Panc1 (cell line): ENCODE measurements around the gene FHIT. TPM values are rescaled to one million over a fixed set of nuclear protein-coding genes. Genes with fewer than 3 reads are reported as not detected.

Source experiments
- ATAC-seq: fragments of 200-7000 bp; cut with Tn5 transposase; 2 replicates; pipeline ENCODE4 v1.9.1; 2020; ENCODE audit warnings: mild to moderate bottlenecking, moderate library complexity
- BruUV-seq: library from RNA; stranded (reverse); fragments of 400-500 nt; replicated peaks from 2 replicates; lab custom pipeline; 2021; lab: Mats Ljungman, UMichigan
- CTCF ChIA-PET: fragments of 300-600 bp; sonication (Branson Sonifier 250); formaldehyde crosslinking; loops from one replicate; lab custom pipeline; 2022; ENCODE audit warnings: antibody characterized with exemption; lab: Charles Lee
- POLR2A ChIA-PET: fragments of 300-600 bp; sonication (Branson Sonifier 250); formaldehyde crosslinking; loops from one replicate; lab custom pipeline; 2022; ENCODE audit warnings: antibody characterized with exemption; lab: Charles Lee
- DNase-seq: peaks from one replicate; pipeline ENCODE4 v3.0.0-alpha.2; 2010; ENCODE audit warnings: low read depth, low spot score
- H3K27ac ChIP-seq: 2 replicates; pipeline ENCODE4 v1.5.1; 2011; ENCODE audit warnings: mild to moderate bottlenecking, low read length, inconsistent platforms
- H3K27me3 ChIP-seq: fragments of 200-500 bp; sonication (Bioruptor generic); 2 replicates; pipeline ENCODE4 v1.6.0; 2014; ENCODE audit warnings: low read length, inconsistent platforms; ENCODE audit not compliant: control insufficient read depth, insufficient read depth
- H3K36me3 ChIP-seq: fragments of 200-500 bp; sonication (Bioruptor generic); 2 replicates; pipeline ENCODE4 v1.5.1; 2014; ENCODE audit warnings: inconsistent platforms, mild to moderate bottlenecking, low read length, moderate library complexity; ENCODE audit not compliant: control insufficient read depth, insufficient read depth
- H3K4me1 ChIP-seq: 2 replicates; pipeline ENCODE4 v1.5.1; 2011; ENCODE audit warnings: inconsistent platforms, mild to moderate bottlenecking, low read length, moderate library complexity; ENCODE audit not compliant: control insufficient read depth, insufficient read depth
- H3K4me3 ChIP-seq, 2 experiments: 2 replicates each; pipeline ENCODE4 v1.5.1; 2011 to 2012; ENCODE audit warnings: low read depth in 2 of 2, low read length in 2 of 2, mild to moderate bottlenecking in 2 of 2, inconsistent platforms in 1 of 2, moderate library complexity in 1 of 2
- H3K9me3 ChIP-seq: fragments of 200-500 bp; sonication (Bioruptor generic); 2 replicates; pipeline ENCODE4 v1.5.1; 2014; ENCODE audit warnings: low read depth, mild to moderate bottlenecking, inconsistent platforms, low read length, moderate library complexity; ENCODE audit not compliant: control insufficient read depth, insufficient read depth
- POLR2AphosphoS5 ChIP-seq: IDR thresholded peaks from 2 replicates; pipeline ENCODE4 v1.6.1; 2012; ENCODE audit warnings: mild to moderate bottlenecking, low read depth, low read length, moderate library complexity
- SIN3A ChIP-seq: IDR thresholded peaks from 2 replicates; pipeline ENCODE4 v1.6.1; 2012; ENCODE audit warnings: low read depth, mild to moderate bottlenecking, low read length, moderate library complexity, borderline replicate concordance; ENCODE audit not compliant: insufficient read depth
- TCF7L2 ChIP-seq: IDR thresholded peaks from 2 replicates; pipeline ENCODE4 v1.6.1; 2011; ENCODE audit warnings: mild to moderate bottlenecking, low read depth, low read length, inconsistent platforms
- in situ Hi-C: cut with HindIII; loops from 2 replicates; pipeline ENCODE4 v1.10.0; 2016; ENCODE audit warnings: low sequenced_read_pairs, low pct_unique_long_range_greater_than_20kb
- intact Hi-C: fragments of 100-400 bp; cut with micrococcal nuclease; formaldehyde crosslinking; loops from one replicate; pipeline ENCODE4 v1.10.0; 2022; ENCODE audit not compliant: unreplicated experiment
- total RNA-seq: library from RNA; stranded (reverse); gene quantifications from one replicate; pipeline ENCODE4 v1.2.1, GENCODE V29; 2021; ENCODE audit not compliant: unreplicated experiment
- TF ChIP-seq, protein P1 (sequence below), 2 experiments: IDR thresholded peaks; 2 replicates each; pipeline ENCODE4 v1.6.1; 2011 to 2012; ENCODE audit warnings: low read depth in 2 of 2, control low read depth in 1 of 2, low read length in 1 of 2, mild to moderate bottlenecking in 1 of 2, moderate library complexity in 1 of 2; ENCODE audit not compliant: insufficient read depth in 1 of 2
- TF ChIP-seq, protein P2 (sequence below): fragments of 450-650 bp; IDR thresholded peaks from 2 replicates; pipeline ENCODE4 v1.5.1; 2017; ENCODE audit warnings: mild to moderate bottlenecking

FHIT gene
- total RNA-seq, 1 experiment from 2014 or later, result 2.2 TPM

DNA sequence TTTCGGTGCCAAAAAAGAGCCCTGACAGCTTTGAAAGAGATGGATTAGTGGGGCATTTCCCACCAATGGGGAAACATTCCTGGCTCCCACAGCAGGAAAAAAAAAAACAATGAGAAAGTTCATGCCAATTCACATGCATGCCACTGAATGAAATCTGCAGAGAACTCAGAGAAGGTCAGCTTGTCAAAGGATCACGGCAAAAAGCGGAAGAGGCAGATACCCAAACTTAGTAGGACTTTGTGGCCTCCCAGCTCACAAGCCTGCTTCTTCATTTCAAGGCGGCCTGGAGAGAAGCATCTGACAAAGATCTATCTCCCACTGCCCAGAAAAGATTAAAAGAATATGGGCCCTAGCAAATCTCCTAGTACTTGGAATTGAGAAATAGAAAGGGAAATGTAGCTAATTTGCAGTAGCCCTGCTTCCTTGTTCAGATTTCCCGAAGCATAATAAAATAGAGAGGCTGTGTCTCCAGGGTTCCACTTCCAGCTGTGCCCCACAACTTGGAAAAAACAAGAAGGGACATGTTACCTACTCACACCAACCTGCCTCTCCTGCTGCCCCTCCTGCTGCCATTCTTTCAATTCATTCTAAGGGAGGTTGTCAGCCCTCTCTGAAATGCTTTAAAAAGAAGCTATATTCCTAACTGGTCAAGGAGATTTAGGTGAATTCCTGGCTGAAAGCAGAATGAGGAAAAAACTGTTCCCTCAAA is 170.4 kb downstream of the FHIT start:
- Histone ChIP-seq H3K36me3 (no peaks in the 10 kb centered on the region), H3K27me3 (no peaks in the 10 kb centered on the region), H3K27ac (no peak overlapping the region), H3K9me3 (no peaks in the 10 kb centered on the region), H3K4me3 (no peak overlapping the region), H3K4me1 (no peaks in the 10 kb centered on the region)
- DNase-seq, result no peak
- no peak for ATAC-seq
- intact Hi-C loops, result no loop called here
- TF ChIP-seq POLR2AphosphoS5, result no peak
- no peak for TF ChIP-seq SIN3A
- TF ChIP-seq, protein P1, sequence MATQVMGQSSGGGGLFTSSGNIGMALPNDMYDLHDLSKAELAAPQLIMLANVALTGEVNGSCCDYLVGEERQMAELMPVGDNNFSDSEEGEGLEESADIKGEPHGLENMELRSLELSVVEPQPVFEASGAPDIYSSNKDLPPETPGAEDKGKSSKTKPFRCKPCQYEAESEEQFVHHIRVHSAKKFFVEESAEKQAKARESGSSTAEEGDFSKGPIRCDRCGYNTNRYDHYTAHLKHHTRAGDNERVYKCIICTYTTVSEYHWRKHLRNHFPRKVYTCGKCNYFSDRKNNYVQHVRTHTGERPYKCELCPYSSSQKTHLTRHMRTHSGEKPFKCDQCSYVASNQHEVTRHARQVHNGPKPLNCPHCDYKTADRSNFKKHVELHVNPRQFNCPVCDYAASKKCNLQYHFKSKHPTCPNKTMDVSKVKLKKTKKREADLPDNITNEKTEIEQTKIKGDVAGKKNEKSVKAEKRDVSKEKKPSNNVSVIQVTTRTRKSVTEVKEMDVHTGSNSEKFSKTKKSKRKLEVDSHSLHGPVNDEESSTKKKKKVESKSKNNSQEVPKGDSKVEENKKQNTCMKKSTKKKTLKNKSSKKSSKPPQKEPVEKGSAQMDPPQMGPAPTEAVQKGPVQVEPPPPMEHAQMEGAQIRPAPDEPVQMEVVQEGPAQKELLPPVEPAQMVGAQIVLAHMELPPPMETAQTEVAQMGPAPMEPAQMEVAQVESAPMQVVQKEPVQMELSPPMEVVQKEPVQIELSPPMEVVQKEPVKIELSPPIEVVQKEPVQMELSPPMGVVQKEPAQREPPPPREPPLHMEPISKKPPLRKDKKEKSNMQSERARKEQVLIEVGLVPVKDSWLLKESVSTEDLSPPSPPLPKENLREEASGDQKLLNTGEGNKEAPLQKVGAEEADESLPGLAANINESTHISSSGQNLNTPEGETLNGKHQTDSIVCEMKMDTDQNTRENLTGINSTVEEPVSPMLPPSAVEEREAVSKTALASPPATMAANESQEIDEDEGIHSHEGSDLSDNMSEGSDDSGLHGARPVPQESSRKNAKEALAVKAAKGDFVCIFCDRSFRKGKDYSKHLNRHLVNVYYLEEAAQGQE (IDR thresholded peaks at IDR 0.05; ENCODE audit: insufficient read depth in 1 of 2, low read depth in 2 of 2, low read length in 1 of 2), result no peak
- TF ChIP-seq TCF7L2, result no peak
- TF ChIP-seq, protein P2, sequence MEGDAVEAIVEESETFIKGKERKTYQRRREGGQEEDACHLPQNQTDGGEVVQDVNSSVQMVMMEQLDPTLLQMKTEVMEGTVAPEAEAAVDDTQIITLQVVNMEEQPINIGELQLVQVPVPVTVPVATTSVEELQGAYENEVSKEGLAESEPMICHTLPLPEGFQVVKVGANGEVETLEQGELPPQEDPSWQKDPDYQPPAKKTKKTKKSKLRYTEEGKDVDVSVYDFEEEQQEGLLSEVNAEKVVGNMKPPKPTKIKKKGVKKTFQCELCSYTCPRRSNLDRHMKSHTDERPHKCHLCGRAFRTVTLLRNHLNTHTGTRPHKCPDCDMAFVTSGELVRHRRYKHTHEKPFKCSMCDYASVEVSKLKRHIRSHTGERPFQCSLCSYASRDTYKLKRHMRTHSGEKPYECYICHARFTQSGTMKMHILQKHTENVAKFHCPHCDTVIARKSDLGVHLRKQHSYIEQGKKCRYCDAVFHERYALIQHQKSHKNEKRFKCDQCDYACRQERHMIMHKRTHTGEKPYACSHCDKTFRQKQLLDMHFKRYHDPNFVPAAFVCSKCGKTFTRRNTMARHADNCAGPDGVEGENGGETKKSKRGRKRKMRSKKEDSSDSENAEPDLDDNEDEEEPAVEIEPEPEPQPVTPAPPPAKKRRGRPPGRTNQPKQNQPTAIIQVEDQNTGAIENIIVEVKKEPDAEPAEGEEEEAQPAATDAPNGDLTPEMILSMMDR, result no peak
- ChIA-PET POLR2A (no interaction called here), CTCF (no interaction called here)
- in situ Hi-C loops, result no loop called here
- no TSS peak for BruUV-seq

DNA sequence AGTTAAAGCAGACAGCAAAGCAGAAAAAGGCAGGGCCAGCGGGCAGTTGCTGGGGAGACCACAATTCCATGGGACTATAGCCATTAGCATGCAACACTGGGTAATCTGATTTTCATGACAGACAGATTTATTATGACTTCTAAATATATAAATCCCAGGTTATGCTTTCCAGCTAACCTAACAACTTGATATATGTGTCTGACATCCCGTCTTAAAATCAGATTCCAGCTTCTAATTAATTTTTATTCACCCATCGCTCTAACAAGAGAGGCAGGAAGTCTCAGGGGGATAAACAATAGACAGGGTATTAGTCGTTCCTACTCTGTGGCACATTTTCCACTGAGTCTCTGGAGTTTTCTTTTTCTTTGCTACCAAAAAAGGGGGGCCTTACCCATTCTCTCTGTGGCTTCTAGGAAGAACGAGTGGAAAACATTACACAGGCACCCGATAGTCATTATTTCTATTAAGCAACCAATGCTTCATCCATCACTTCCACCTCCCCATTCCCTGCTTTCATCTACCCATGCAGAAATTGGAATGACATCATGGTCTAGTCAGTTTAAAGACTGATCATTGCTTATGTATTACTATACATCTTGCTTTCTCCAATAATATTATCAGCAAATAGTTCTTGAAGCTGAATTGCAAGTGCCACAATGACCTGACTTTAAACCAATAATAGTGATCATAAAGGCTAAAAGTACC is 173.1 kb downstream of the FHIT start:
- CTCF ChIA-PET, result no interaction called here
- no peaks in the 10 kb centered on the region for H3K27me3 ChIP-seq
- DNase-seq, result no peak
- POLR2A ChIA-PET, result no interaction called here
- intact Hi-C loops, result no loop called here
- ATAC-seq, result no peak
- TF ChIP-seq, protein P1 (IDR thresholded peaks at IDR 0.05; ENCODE audit: insufficient read depth in 1 of 2, low read depth in 2 of 2, low read length in 1 of 2), result no peak
- TF ChIP-seq SIN3A (no peak), POLR2AphosphoS5 (no peak), TCF7L2 (no peak)
- TF ChIP-seq, protein P2, result no peak
- no peak overlapping the region for H3K27ac ChIP-seq
- BruUV-seq, result no TSS peak
- H3K4me3 ChIP-seq, result no peak overlapping the region
- in situ Hi-C loops, result no loop called here
- no peaks in the 10 kb centered on the region for H3K4me1 ChIP-seq
- H3K9me3 ChIP-seq, result no peaks in the 10 kb centered on the region
- no peaks in the 10 kb centered on the region for H3K36me3 ChIP-seq
